Smooth muscle cell (in vitro differentiated cells): ENCODE results near the gene LMX1B. TPM values are rescaled to one million over a fixed set of nuclear protein-coding genes. Genes with fewer than 3 reads are reported as not detected.

Experiments
- DNase-seq: peaks from one replicate; lab custom pipeline; 2025; ENCODE audit not compliant: unreplicated experiment; lab: John Stamatoyannopoulos, UW
- H2AFZ ChIP-seq: fragments of 200-600 bp; sonication (generic); 2 replicates; pipeline ENCODE4 v1.6.0; 2016; ENCODE audit warnings: antibody characterized with exemption, low read depth, mild to moderate bottlenecking
- H3F3A ChIP-seq: fragments of 200-600 bp; sonication (generic); 2 replicates; pipeline ENCODE4 v1.6.0; 2017; ENCODE audit warnings: antibody characterized with exemption, low read depth
- H3K27ac ChIP-seq: fragments of 200-600 bp; sonication (generic); 2 replicates; pipeline ENCODE4 v1.5.1; 2016; ENCODE audit warnings: low read depth, mild to moderate bottlenecking
- H3K27me3 ChIP-seq: fragments of 200-600 bp; sonication (generic); 2 replicates; pipeline ENCODE4 v1.6.1; 2016; ENCODE audit warnings: low read depth, mild to moderate bottlenecking
- H3K36me3 ChIP-seq: fragments of 200-600 bp; sonication (generic); 2 replicates; pipeline ENCODE4 v1.5.1; 2016; ENCODE audit warnings: low read depth
- H3K4me1 ChIP-seq: fragments of 200-600 bp; sonication (generic); 2 replicates; pipeline ENCODE4 v1.5.1; 2016; ENCODE audit warnings: low read depth
- H3K4me2 ChIP-seq: fragments of 200-600 bp; sonication (generic); 2 replicates; pipeline ENCODE4 v1.6.0; 2016; ENCODE audit warnings: mild to moderate bottlenecking
- H3K4me3 ChIP-seq: fragments of 200-600 bp; sonication (generic); 2 replicates; pipeline ENCODE4 v1.5.1; 2016; ENCODE audit warnings: mild to moderate bottlenecking
- H3K79me2 ChIP-seq: fragments of 200-600 bp; sonication (generic); 2 replicates; pipeline ENCODE4 v1.6.0; 2016; ENCODE audit warnings: low read depth, mild to moderate bottlenecking
- H3K9ac ChIP-seq: fragments of 200-600 bp; sonication (generic); 2 replicates; pipeline ENCODE4 v1.6.0; 2016; ENCODE audit warnings: low read depth
- H3K9me3 ChIP-seq: fragments of 200-600 bp; sonication (generic); replicated peaks from 2 replicates; pipeline ENCODE4 v1.5.1; 2016; ENCODE audit warnings: low read depth
- H4K20me1 ChIP-seq: fragments of 200-600 bp; sonication (generic); 2 replicates; pipeline ENCODE4 v1.6.0; 2016; ENCODE audit warnings: low read depth
- CTCF ChIP-seq: fragments of 200-600 bp; sonication (generic); IDR thresholded peaks from 2 replicates; pipeline ENCODE4 v1.5.1; 2017; ENCODE audit warnings: borderline replicate concordance, mild to moderate bottlenecking, antibody characterized with exemption; ENCODE audit not compliant: insufficient read depth, poor library complexity, severe bottlenecking
- WGBS: methylation state at CpG from one replicate; pipeline ENCODE4 v1.1.7; 2016; ENCODE audit warnings: low lambda C conversion rate; 5-methylcytosine and 5-hydroxymethylcytosine counted together
- polyA plus RNA-seq: library from polyadenylated mRNA; unstranded; fragments of >200 nt; fragmentation: Nextera tagmentation; extraction: Ambion mirVana; gene quantifications from 2 replicates; pipeline ENCODE4 v1.2.1, GENCODE V29; 2016
- total RNA-seq: library from RNA; depleted of rRNA; stranded (reverse); fragments of >200 nt; gene quantifications from 2 replicates; pipeline ENCODE4 v1.2.3, GENCODE V29; 2014

The LMX1B gene
- total and polyA plus RNA-seq, 2 experiments from 2014 or later = not detected

- Histone ChIP-seq H3K36me3 (no peaks in the 10 kb centered on the region), H3K27ac (no peak overlapping the region), H3K79me2 (no peaks in the 10 kb centered on the region), H3F3A (no peaks in the 10 kb centered on the region), H3K9me3 (no peaks in the 10 kb centered on the region), H4K20me1 (no peaks in the 10 kb centered on the region), H3K4me3 (no peak overlapping the region), H3K27me3 (peaks cover 34% of the 10 kb centered on the region), H3K4me1 (peaks cover 10% of the 10 kb centered on the region), H2AFZ (no peak overlapping the region), H3K4me2 (no peak overlapping the region), H3K9ac (no peak overlapping the region)
- no peak for TF ChIP-seq CTCF
- 87% methylated on average over 10 of the region's 10 CpGs for WGBS
- no peak for DNase-seq
These were observed 85.7 kb downstream of the LMX1B start for GRCh38 chr9:126699401-126699881.

- Histone ChIP-seq H3K9ac (no peak overlapping the region), H2AFZ (no peak overlapping the region), H3K9me3 (no peaks in the 10 kb centered on the region), H3K27me3 (peaks cover 34% of the 10 kb centered on the region), H3K36me3 (no peaks in the 10 kb centered on the region), H3K4me1 (peaks cover 10% of the 10 kb centered on the region), H3K4me2 (no peak overlapping the region), H3K4me3 (no peak overlapping the region), H3F3A (no peaks in the 10 kb centered on the region), H3K79me2 (no peaks in the 10 kb centered on the region), H4K20me1 (no peaks in the 10 kb centered on the region), H3K27ac (no peak overlapping the region)
- 95% methylated on average over 10 of the region's 10 CpGs for WGBS
- no peak for TF ChIP-seq CTCF
- DNase-seq = no peak
These were observed 86.6 kb downstream of the LMX1B start for GRCh38 chr9:126700296-126700695.

- 76% methylated on average over 14 of the region's 14 CpGs for WGBS
- Histone ChIP-seq H3K36me3 (no peaks in the 10 kb centered on the region), H3F3A (no peaks in the 10 kb centered on the region), H4K20me1 (no peaks in the 10 kb centered on the region), H3K4me3 (no peak overlapping the region), H2AFZ (no peak overlapping the region), H3K9me3 (no peaks in the 10 kb centered on the region), H3K4me1 (peaks cover 10% of the 10 kb centered on the region), H3K4me2 (no peak overlapping the region), H3K27ac (no peak overlapping the region), H3K27me3 (peaks cover 39% of the 10 kb centered on the region), H3K9ac (no peak overlapping the region), H3K79me2 (no peaks in the 10 kb centered on the region)
- no peak for TF ChIP-seq CTCF
- DNase-seq = no peak
These were observed 87.4 kb downstream of the LMX1B start for GRCh38 chr9:126700903-126701812.
